Mucosa of gallbladder (tissue), 1 donor: Measurements from ENCODE around the gene IFIT1B. TPM values are rescaled to one million over a fixed set of nuclear protein-coding genes. Genes with fewer than 3 reads are reported as not detected.

Experiments
- DNase-seq: peaks from one replicate; pipeline ENCODE4 v3.0.0-alpha.2; 2020; ENCODE audit warnings: low spot score
- total RNA-seq: library from RNA; stranded (reverse); gene quantifications from one replicate; pipeline ENCODE4 v1.2.1, GENCODE V29; 2021
- donor health status: DM: no; HTN: no; CAD: no.

Gene IFIT1B
- total RNA-seq, 1 donor from 2014 or later = not detected

DNA sequence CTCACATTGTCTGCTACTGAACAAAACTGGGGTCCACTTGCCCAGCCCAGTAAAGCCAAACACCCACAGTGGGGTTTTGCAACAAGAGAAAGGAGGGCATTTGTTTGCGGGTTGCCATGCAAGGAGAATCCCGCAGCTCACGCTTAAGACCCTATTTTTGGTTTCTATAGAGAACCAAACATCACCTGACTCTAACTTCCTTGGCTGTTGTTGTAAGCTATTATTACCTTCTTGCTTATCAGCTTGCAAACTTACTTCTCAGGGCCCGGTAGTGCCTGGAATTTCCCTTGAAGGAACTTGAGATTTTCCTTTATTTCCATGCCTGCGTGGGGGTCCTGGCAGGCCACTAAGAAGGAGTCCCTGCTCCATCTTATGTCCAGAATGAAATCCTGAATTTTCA is 29.4 kb upstream of the IFIT1B start:
- no peak for DNase-seq

DNA sequence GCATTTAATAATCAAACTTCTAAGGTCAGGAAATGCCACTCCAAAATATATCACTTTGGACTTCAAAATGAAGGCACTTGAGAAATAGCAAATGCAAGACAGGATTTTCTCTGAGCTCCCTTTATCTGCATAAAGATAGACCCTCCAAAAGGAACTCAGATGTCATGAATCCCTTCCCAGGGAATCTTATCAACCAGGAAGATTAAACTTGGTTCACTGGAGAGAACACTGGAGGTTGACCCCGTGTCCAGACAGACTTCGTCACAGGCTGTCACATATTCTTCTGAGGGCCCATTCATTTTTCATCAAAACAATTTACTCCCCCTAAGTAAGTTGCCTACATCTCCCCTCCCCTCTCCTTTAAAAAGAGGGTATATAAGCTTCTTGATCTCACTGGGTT is 28.9 kb upstream of the IFIT1B start:
- DNase-seq = no peak

DNA sequence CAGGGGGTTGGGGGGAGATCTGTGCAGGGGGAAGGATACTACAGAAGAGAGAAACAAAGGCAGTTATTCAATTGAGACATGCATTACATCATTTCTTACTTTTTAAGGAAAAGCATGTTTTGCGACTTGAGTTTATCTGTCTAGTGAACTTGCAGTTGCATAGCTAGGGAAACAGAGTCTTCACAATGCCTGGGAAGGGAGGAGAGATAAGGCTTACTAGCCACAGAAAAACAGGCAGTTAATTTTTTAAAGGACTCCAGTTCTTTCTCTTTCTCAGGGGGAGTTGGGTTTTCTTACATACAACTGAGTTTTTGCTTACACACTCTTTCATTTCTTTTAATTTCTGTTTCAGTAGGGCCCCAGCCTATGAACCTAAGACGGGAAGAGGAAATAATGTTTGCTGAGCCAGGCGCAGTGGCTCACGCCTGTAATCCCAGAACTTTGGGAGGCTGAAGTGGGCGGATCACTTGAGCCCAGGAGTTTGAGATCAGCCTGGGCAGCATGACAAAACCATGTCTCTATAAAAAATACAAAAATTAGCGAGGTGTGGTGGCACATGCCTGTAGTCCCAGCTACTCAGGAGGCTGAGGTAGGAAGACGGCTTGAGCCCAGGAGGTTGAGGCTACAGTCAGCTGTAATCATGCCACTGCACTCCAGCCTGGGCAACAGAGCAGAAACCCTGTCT is 27.1 kb upstream of the IFIT1B start:
- DNase-seq = peak; percentile 30

DNA sequence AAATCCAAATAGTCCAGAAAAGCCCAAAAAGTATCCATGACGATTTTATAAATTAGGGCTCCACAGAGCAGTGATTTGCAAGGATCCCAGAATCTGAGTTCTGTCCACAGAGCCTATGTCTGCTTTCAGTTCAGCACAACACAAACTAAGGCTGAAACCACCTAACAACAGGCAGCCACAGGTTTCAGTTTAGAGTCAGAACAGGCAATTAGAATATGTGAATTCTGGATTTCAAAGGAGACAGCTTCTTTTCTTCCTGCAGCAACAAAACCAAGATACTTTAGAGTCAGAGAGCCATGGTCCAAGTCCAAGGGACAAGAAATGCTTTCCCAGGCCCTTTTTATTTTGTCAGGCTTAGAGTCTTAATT is 26.5 kb upstream of the IFIT1B start:
- DNase-seq = no peak

- peak; percentile 70 for DNase-seq
Observed at GRCh38 chr10:89351780-89352597, 25.9 kb upstream of the IFIT1B start.

GRCh38 chr10:89352802-89353201 is 25.1 kb upstream of the IFIT1B start:
- DNase-seq = no peak

GRCh38 chr10:89355394-89355931 is 22.4 kb upstream of the IFIT1B start:
- DNase-seq = no peak

DNA sequence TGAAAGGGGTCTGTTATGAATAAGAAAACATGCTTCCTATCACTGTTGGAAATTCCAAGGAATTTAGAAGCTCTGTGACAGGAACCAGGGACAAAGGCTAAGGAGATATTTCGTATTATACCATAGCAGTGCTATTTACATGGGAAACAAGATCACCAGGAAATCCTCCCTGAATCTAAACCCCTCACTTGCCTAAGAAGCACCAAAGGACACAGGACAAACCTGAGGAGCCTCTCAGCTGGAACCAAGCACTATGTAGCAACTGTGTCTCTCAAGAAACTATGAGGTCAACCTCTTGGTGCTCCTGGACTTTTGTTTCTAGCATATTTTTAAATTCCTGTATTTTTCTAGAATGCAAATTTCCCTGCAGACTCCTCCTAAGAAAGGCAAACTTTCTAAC is 20.8 kb upstream of the IFIT1B start:
- DNase-seq = no peak

- DNase-seq = no peak
Observed at GRCh38 chr10:89357975-89358374, 19.9 kb upstream of the IFIT1B start.

DNA sequence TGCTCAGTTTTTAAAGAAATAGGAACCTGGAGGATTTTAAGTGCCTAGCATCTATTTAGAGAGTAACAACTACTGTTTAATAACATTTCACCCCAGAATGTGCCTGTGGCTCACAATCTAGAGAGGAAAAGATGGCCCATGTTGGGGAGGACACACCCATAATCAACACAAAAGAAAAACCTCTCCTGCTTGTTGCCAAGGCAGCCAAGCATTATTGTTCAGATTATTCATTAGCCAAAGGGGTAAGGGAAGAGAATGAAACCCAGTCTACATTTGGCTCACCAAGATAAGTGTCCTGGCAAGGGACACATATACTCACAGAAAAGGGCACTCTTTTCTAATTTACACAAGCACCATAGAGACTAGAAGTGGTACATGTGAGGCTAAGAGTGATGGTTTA is 17.7 kb upstream of the IFIT1B start:
- DNase-seq = no peak

DNA sequence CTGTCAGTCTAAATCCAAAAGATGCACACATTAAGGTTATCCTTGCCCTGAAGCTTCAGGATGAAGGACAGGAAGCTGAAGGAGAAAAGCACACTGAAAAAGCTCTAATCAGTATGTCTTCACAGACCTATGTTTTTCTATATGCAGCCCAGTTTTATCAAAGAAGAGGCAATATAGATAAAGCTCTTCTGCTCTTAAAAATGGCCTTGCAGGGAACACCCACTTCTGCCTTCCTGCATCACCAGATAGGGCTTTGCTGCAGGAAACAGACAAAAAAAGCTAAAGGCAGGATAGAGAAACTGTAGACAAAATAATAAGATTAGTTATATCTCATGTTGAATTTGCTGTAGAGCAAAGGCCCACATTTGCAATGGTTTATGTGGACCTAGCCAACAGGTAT is 14.9 kb upstream of the IFIT1B start:
- no peak for DNase-seq

DNA sequence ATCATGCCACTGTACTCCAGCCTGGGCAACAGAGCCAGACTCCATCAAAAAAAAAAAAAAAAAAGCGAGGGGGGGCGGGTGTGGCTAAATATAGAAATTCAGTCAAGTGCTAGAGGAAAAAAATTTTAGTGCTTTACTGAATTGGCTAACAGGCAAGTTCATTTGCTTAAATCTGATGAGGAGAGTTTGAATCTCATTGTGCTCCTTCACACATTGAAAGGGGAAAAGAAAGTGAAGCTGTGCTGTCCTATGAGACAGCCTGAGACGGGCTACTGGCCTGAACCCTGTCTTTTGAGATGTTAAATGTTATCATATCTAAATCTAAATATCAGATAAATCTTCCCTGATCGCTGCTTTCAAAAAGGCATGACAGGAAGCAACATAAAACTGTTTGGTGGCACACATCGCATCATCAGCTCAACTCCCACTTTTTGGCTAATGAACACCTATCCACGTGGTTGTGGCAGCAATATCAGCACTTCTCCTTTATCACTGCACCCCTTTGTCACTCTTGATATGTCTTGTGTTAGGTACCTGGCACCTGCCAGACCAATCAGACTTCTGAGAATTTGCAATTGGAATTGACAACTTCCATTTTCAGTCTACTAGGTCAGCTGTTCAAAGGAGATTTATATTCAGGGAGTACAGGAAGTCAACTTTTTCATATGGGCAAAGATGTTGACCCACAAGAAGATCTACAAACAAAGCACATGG is 14.0 kb upstream of the IFIT1B start:
- DNase-seq = no peak

DNA sequence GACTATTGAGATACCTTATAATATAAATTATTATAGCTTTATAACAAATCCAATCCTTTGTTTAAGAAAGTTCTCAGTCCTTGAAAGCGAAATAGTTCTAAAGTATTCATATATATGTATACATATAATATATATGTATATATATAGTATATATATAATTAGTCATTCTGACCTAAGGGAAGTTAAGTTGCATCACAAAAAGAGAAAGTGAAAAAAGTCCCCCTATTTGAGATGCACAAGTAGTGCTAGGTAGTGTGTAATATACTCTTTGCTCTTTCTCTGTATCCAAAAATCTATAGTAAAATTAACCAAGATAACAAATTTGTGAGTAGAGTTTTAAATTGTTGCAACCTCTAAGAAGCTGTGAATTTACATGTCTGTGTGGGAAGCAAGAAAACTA is 13.3 kb upstream of the IFIT1B start:
- DNase-seq = no peak

- DNase-seq = no peak
Observed at GRCh38 chr10:89367529-89367928, 10.3 kb upstream of the IFIT1B start.

DNA sequence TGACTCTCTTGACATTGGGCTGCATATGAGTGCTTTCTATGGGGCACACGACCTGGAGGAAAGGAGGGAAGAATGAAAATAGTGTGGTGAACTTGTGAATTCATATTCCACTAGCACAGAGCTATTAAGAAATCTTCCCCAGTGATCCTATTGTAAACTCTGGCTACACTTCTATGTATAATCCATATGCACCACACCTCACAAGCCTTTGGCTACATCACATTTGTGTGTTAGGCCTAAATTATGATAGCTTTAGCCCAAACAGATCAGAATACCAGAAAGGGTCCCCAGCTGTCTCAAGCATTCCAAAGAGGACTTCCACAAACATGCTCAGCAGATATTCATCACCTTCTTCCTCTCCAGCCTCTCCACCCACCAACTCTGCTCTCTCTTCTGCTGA is 9.7 kb upstream of the IFIT1B start:
- DNase-seq = no peak

DNA sequence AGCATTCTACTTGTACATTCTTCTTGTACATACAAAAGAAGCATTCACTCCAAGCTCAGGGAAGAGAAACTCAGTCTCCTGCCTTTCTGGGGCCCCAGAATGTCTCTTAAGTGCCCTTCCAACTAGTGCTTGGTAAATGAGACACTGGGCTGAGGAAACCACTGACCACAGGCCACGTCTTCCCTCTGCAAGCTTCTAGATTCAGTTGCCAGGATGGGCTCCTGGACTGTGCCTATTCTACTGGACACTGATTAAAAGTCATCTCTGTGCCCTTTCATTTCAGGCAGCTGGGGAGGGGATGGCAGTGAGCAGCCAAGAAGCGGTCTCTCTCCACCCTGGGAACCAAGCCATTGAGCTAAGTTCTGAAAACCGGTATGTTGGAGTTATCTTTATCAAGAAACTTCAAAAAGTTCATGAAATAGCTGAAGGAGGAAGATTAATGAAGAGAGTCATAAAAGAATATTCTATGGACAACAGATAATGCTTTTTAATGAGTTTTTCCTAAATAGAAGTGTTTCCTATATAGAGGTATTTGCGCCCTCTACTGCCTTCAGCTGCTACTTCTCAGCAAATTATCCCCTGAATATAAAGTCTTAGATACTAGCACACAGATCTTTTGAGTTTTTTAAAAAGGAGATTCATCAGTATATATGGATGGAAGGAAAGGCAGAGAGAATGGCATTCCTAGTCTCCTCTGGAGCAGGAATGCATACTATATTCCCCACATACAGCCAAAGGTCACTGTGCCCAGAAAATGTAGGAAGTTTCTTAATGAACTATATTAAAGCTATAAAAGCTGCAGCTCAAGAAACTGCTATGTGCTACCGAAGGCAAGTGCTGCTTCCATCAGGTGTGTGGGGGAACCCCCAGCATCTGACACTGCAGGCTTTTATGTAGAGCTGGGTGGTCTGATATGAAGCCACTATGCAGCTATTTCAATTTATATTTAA is 8.4 kb upstream of the IFIT1B start:
- no peak for DNase-seq

DNA sequence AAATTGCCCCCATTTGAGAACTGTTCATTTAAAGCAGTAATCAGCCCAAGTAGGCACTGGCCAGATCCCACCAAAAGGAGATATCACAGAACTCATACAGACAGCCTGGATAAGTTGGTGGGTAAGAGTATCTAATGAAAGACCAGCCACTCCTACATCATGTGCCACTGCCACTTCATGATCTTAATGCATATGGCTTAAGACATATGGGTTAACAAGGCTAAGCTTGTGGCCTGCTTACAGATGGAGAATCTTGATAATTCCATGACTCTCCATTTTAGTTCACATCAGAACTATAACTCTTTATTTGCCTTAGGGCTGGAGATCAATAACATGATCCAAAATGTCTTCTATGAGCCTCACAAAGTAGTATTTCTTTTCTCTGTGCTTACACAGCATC is 6.8 kb upstream of the IFIT1B start:
- DNase-seq = no peak

- DNase-seq = no peak
Observed at GRCh38 chr10:89371987-89372386, 5.9 kb upstream of the IFIT1B start.

- peak; percentile 93 for DNase-seq
Observed at GRCh38 chr10:89373916-89374711, 3.7 kb upstream of the IFIT1B start.

GRCh38 chr10:89374713-89375141 is 3.1 kb upstream of the IFIT1B start:
- DNase-seq = no peak

GRCh38 chr10:89379103-89379502 is 1.2 kb downstream of the IFIT1B start:
- DNase-seq = no peak
